WTC11 (cell line): Measurements from ENCODE around the gene SACS. TPM values are rescaled to one million over a fixed set of nuclear protein-coding genes. Genes with fewer than 3 reads are reported as not detected.

ENCODE experiments used
- ATAC-seq: fragments of 200-7000 bp; cut with Tn5 transposase; 2 replicates; pipeline ENCODE4 v1.10.0; 2021; ENCODE audit warnings: mild to moderate bottlenecking, moderate library complexity
- CTCF ChIA-PET: fragments of 300-600 bp; sonication (Branson Sonifier 250); formaldehyde crosslinking; loops from one replicate; lab custom pipeline; 2021; ENCODE audit warnings: antibody characterized with exemption; lab: Charles Lee
- POLR2A ChIA-PET: fragments of 350-600 bp; sonication (Branson Sonifier 250); formaldehyde crosslinking; loops from one replicate; lab custom pipeline; 2021; ENCODE audit warnings: antibody characterized with exemption; lab: Charles Lee
- DNase-seq: peaks from one replicate; pipeline ENCODE4 v3.0.0; 2021; ENCODE audit warnings: low spot score
- H3K27ac Mint-ChIP-seq: 2 replicates; pipeline ENCODE4 v1.8.0; 2021; ENCODE audit warnings: mixed read lengths
- H3K27me3 Mint-ChIP-seq: 2 replicates; pipeline ENCODE4 v1.8.0; 2021; ENCODE audit warnings: low read depth, mild to moderate bottlenecking, moderate library complexity, mixed read lengths
- H3K36me3 Mint-ChIP-seq: 2 replicates; pipeline ENCODE4 v1.8.0; 2021; ENCODE audit warnings: mixed read lengths
- H3K4me1 Mint-ChIP-seq: 2 replicates; pipeline ENCODE4 v1.8.0; 2022; ENCODE audit warnings: mixed read lengths
- H3K4me3 Mint-ChIP-seq: 2 replicates; pipeline ENCODE4 v1.8.0; 2021; ENCODE audit warnings: mild to moderate bottlenecking, moderate library complexity, mixed read lengths
- H3K9me3 Mint-ChIP-seq: 2 replicates; pipeline ENCODE4 v1.8.0; 2021; ENCODE audit warnings: mixed read lengths
- ATF2 ChIP-seq: sonication (generic); formaldehyde crosslinking; IDR thresholded peaks from 2 replicates; pipeline ENCODE4 v1.8.1; 2022; ENCODE audit warnings: low read depth, missing genetic modification reagents, borderline replicate concordance
- EMX1 ChIP-seq: fragments of 250-450 bp; sonication (Bioruptor Pico); IDR thresholded peaks from 2 replicates; pipeline ENCODE4 v1.8.0; 2021; ENCODE audit warnings: mild to moderate bottlenecking
- ETV6 ChIP-seq: sonication (generic); formaldehyde crosslinking; IDR thresholded peaks from 2 replicates; pipeline ENCODE4 v1.8.1; 2022; ENCODE audit warnings: mild to moderate bottlenecking, missing genetic modification reagents
- GABPB1 ChIP-seq: sonication (generic); formaldehyde crosslinking; IDR thresholded peaks from 2 replicates; pipeline ENCODE4 v1.8.1; 2023; ENCODE audit warnings: mild to moderate bottlenecking, missing genetic modification reagents
- GRHL2 ChIP-seq: fragments of 250-450 bp; sonication (Bioruptor Pico); IDR thresholded peaks from 2 replicates; pipeline ENCODE4 v1.8.0; 2022; ENCODE audit warnings: mild to moderate bottlenecking, moderate library complexity; ENCODE audit not compliant: insufficient replicate concordance, severe bottlenecking
- JUN ChIP-seq: sonication (generic); formaldehyde crosslinking; IDR thresholded peaks from 2 replicates; pipeline ENCODE4 v1.8.0; 2023; ENCODE audit warnings: mild to moderate bottlenecking, missing genetic modification reagents
- MAX ChIP-seq: sonication (generic); formaldehyde crosslinking; IDR thresholded peaks from 2 replicates; pipeline ENCODE4 v1.8.0; 2022; ENCODE audit warnings: mild to moderate bottlenecking, missing genetic modification reagents
- MXD4 ChIP-seq: fragments of 250-450 bp; sonication (Bioruptor Pico); IDR thresholded peaks from 2 replicates; pipeline ENCODE4 v1.8.0; 2021; ENCODE audit warnings: mild to moderate bottlenecking, moderate library complexity, borderline replicate concordance
- NFYB ChIP-seq: sonication (generic); formaldehyde crosslinking; conservative IDR thresholded peaks from 2 replicates; pipeline ENCODE4 v1.8.0; 2022; ENCODE audit warnings: low read depth, missing genetic modification reagents
- NR2C2 ChIP-seq: sonication (generic); formaldehyde crosslinking; IDR thresholded peaks from 2 replicates; pipeline ENCODE4 v1.8.0; 2022; ENCODE audit warnings: mild to moderate bottlenecking, missing genetic modification reagents
- OVOL2 ChIP-seq: fragments of 250-450 bp; sonication (Bioruptor Pico); IDR thresholded peaks from 2 replicates; pipeline ENCODE4 v1.9.0; 2021; ENCODE audit warnings: mild to moderate bottlenecking, borderline replicate concordance
- PRDM15 ChIP-seq: sonication (generic); formaldehyde crosslinking; IDR thresholded peaks from 2 replicates; pipeline ENCODE4 v1.8.0; 2022; ENCODE audit warnings: missing genetic modification reagents
- PREB ChIP-seq: sonication (generic); formaldehyde crosslinking; IDR thresholded peaks from 2 replicates; pipeline ENCODE4 v1.8.1; 2022; ENCODE audit warnings: mild to moderate bottlenecking, missing genetic modification reagents, moderate library complexity, borderline replicate concordance
- RELA ChIP-seq: sonication (generic); formaldehyde crosslinking; IDR thresholded peaks from 2 replicates; pipeline ENCODE4 v1.8.1; 2022; ENCODE audit warnings: missing genetic modification reagents, mild to moderate bottlenecking, borderline replicate concordance
- SMAD3 ChIP-seq: sonication (generic); formaldehyde crosslinking; IDR thresholded peaks from 2 replicates; pipeline ENCODE4 v1.8.0; 2022; ENCODE audit warnings: missing genetic modification reagents, mild to moderate bottlenecking, borderline replicate concordance
- SP1 ChIP-seq: sonication (generic); formaldehyde crosslinking; conservative IDR thresholded peaks from 2 replicates; pipeline ENCODE4 v1.8.1; 2022; ENCODE audit warnings: missing genetic modification reagents
- TCF7 ChIP-seq: sonication (generic); formaldehyde crosslinking; IDR thresholded peaks from 2 replicates; pipeline ENCODE4 v1.8.0; 2022; ENCODE audit warnings: mild to moderate bottlenecking, low read depth, missing genetic modification reagents, moderate library complexity
- TEAD1 ChIP-seq: sonication (generic); formaldehyde crosslinking; IDR thresholded peaks from 2 replicates; pipeline ENCODE4 v1.8.0; 2022; ENCODE audit warnings: mild to moderate bottlenecking, missing genetic modification reagents
- TEAD4 ChIP-seq: sonication (generic); formaldehyde crosslinking; IDR thresholded peaks from 2 replicates; pipeline ENCODE4 v1.8.0; 2022; ENCODE audit warnings: mild to moderate bottlenecking, missing genetic modification reagents
- TP53 ChIP-seq: sonication (generic); formaldehyde crosslinking; IDR thresholded peaks from 2 replicates; pipeline ENCODE4 v1.8.1; 2023; ENCODE audit warnings: mild to moderate bottlenecking, missing genetic modification reagents
- ZNF138 ChIP-seq: sonication (generic); formaldehyde crosslinking; conservative IDR thresholded peaks from 2 replicates; pipeline ENCODE4 v1.8.1; 2022; ENCODE audit warnings: mild to moderate bottlenecking, moderate library complexity, missing genetic modification reagents
- ZNF232 ChIP-seq: sonication (generic); formaldehyde crosslinking; IDR thresholded peaks from 2 replicates; pipeline ENCODE4 v1.8.0; 2022; ENCODE audit warnings: mild to moderate bottlenecking, missing genetic modification reagents
- ZNF263 ChIP-seq: sonication (generic); formaldehyde crosslinking; IDR thresholded peaks from 2 replicates; pipeline ENCODE4 v1.8.1; 2022; ENCODE audit warnings: low read depth, mild to moderate bottlenecking, moderate library complexity, missing genetic modification reagents
- ZNF512 ChIP-seq: sonication (generic); formaldehyde crosslinking; IDR thresholded peaks from 2 replicates; pipeline ENCODE4 v1.8.1; 2022; ENCODE audit warnings: missing genetic modification reagents, borderline replicate concordance
- ZNF671 ChIP-seq: fragments of 250-450 bp; sonication (Bioruptor Pico); IDR thresholded peaks from 2 replicates; pipeline ENCODE4 v1.8.0; 2021; ENCODE audit warnings: mild to moderate bottlenecking
- total RNA-seq: library from RNA; stranded (reverse); gene quantifications from 3 replicates; pipeline ENCODE4 v1.2.3, GENCODE V29; 2021

Gene SACS
- total RNA-seq, 1 experiment from 2014 or later = 35.2 TPM

- no peak for DNase-seq
- Mint-ChIP-seq H3K4me1 (peaks cover 13% of the 10 kb centered on the region), H3K27me3 (peaks cover 25% of the 10 kb centered on the region), H3K4me3 (no peak overlapping the region), H3K9me3 (peaks cover 10% of the 10 kb centered on the region), H3K36me3 (no peaks in the 10 kb centered on the region), H3K27ac (no peak overlapping the region)
- POLR2A ChIA-PET = no interaction called here
- ATAC-seq = no peak
- CTCF ChIA-PET = no interaction called here
- no peak for TF ChIP-seq PREB (CRISPR knock-in tag)
- TF ChIP-seq ZNF232 (CRISPR knock-in tag) = no peak
- no peak for TF ChIP-seq MXD4 (CRISPR knock-in tag)
- TF ChIP-seq ZNF263 (CRISPR knock-in tag) = no peak
- no peak for TF ChIP-seq NR2C2 (CRISPR knock-in tag)
- no peak for TF ChIP-seq EMX1 (CRISPR knock-in tag)
- TF ChIP-seq MAX (CRISPR knock-in tag) = no peak
- TF ChIP-seq TEAD1 = no peak
- no peak for TF ChIP-seq GRHL2 (CRISPR knock-in tag)
- no peak for TF ChIP-seq ZNF138
- TF ChIP-seq ATF2 (CRISPR knock-in tag) = no peak
- no peak for TF ChIP-seq ZNF512 (CRISPR knock-in tag)
- TF ChIP-seq ZNF671 (CRISPR knock-in tag) = no peak
- no peak for TF ChIP-seq TCF7 (CRISPR knock-in tag)
- TF ChIP-seq JUN (CRISPR knock-in tag) = no peak
- TF ChIP-seq RELA (CRISPR knock-in tag) = no peak
Observed at GRCh38 chr13:23462815-23463559, 29.5 kb upstream of the SACS start.

- no peak for ATAC-seq
- Mint-ChIP-seq H3K27ac (no peak overlapping the region), H3K9me3 (peaks cover 10% of the 10 kb centered on the region), H3K4me1 (peaks cover 10% of the 10 kb centered on the region), H3K36me3 (no peaks in the 10 kb centered on the region), H3K4me3 (no peak overlapping the region), H3K27me3 (peaks cover 25% of the 10 kb centered on the region)
- POLR2A ChIA-PET = no interaction called here
- TF ChIP-seq SP1 (CRISPR knock-in tag) (no peak), JUN (CRISPR knock-in tag) (no peak), NFYB (CRISPR knock-in tag) (no peak), GABPB1 (CRISPR knock-in tag) (no peak), TP53 (CRISPR knock-in tag) (no peak), PRDM15 (no peak), SMAD3 (CRISPR knock-in tag) (no peak), OVOL2 (CRISPR knock-in tag) (no peak), ZNF263 (CRISPR knock-in tag) (no peak), ETV6 (CRISPR knock-in tag) (no peak), TEAD4 (CRISPR knock-in tag) (no peak)
- no peak for DNase-seq
- CTCF ChIA-PET = no interaction called here
Observed at GRCh38 chr13:23461544-23461943, 28.0 kb upstream of the SACS start.
